ENCODE measurements around the gene HMCN1. TPM values are rescaled to one million over a fixed set of nuclear protein-coding genes. Genes with fewer than 3 reads are reported as not detected.

HMCN1 gene
- total and polyA plus RNA-seq, 4 donors = 1.5 to 6.8 (median 3.5) TPM

DNA sequence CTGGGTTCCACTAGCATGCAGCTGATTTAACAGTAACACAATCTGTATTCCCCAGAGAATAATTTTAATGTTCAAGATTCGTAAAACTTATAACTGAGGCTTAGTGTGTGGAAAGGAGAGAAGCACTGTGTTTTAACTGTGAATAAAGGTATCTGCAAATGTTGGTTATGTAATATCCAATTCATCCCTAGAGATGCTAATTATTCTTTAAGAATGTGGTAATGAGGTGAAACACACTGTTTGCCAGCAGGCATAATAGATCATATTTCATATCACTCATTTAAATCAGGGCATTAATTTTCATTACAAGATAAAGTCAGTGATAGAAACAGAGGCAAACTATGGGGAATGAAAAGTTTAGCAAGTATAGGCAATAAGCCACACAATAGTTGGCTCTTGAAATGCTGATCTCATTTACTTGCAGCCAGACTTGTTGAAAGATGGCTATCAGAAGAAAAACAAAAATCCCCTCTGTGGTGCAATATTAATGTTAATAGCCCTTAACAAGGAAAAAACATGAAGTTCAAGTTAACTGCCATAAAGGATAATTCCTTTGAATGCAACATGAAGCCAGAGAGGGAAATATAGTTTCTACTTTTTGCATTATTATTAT, 33.4 kb downstream of the HMCN1 start:
- 77% methylated on average over 1 of the region's 1 CpG for WGBS
- TF ChIP-seq, protein P1, sequence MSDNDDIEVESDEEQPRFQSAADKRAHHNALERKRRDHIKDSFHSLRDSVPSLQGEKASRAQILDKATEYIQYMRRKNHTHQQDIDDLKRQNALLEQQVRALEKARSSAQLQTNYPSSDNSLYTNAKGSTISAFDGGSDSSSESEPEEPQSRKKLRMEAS (IDR thresholded peaks at IDR 0.05) = no peak
- no peak for TF ChIP-seq NR2F2 (IDR thresholded peaks at IDR 0.05)
- TF ChIP-seq FOXA1 (IDR thresholded peaks at IDR 0.05) = no peak
- TF ChIP-seq, protein P2, sequence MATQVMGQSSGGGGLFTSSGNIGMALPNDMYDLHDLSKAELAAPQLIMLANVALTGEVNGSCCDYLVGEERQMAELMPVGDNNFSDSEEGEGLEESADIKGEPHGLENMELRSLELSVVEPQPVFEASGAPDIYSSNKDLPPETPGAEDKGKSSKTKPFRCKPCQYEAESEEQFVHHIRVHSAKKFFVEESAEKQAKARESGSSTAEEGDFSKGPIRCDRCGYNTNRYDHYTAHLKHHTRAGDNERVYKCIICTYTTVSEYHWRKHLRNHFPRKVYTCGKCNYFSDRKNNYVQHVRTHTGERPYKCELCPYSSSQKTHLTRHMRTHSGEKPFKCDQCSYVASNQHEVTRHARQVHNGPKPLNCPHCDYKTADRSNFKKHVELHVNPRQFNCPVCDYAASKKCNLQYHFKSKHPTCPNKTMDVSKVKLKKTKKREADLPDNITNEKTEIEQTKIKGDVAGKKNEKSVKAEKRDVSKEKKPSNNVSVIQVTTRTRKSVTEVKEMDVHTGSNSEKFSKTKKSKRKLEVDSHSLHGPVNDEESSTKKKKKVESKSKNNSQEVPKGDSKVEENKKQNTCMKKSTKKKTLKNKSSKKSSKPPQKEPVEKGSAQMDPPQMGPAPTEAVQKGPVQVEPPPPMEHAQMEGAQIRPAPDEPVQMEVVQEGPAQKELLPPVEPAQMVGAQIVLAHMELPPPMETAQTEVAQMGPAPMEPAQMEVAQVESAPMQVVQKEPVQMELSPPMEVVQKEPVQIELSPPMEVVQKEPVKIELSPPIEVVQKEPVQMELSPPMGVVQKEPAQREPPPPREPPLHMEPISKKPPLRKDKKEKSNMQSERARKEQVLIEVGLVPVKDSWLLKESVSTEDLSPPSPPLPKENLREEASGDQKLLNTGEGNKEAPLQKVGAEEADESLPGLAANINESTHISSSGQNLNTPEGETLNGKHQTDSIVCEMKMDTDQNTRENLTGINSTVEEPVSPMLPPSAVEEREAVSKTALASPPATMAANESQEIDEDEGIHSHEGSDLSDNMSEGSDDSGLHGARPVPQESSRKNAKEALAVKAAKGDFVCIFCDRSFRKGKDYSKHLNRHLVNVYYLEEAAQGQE (IDR thresholded peaks at IDR 0.05) = no peak
- no peak for TF ChIP-seq TAF1 (conservative IDR thresholded peaks at IDR 0.05)
- TF ChIP-seq SP1 (IDR thresholded peaks at IDR 0.05) = no peak
- TF ChIP-seq, protein P3, sequence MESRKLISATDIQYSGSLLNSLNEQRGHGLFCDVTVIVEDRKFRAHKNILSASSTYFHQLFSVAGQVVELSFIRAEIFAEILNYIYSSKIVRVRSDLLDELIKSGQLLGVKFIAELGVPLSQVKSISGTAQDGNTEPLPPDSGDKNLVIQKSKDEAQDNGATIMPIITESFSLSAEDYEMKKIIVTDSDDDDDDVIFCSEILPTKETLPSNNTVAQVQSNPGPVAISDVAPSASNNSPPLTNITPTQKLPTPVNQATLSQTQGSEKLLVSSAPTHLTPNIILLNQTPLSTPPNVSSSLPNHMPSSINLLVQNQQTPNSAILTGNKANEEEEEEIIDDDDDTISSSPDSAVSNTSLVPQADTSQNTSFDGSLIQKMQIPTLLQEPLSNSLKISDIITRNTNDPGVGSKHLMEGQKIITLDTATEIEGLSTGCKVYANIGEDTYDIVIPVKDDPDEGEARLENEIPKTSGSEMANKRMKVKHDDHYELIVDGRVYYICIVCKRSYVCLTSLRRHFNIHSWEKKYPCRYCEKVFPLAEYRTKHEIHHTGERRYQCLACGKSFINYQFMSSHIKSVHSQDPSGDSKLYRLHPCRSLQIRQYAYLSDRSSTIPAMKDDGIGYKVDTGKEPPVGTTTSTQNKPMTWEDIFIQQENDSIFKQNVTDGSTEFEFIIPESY (IDR thresholded peaks at IDR 0.05) = no peak
- no peak for TF ChIP-seq RXRA (IDR thresholded peaks at IDR 0.05)
- TF ChIP-seq EGR1 (IDR thresholded peaks at IDR 0.05; ENCODE audit: low read depth in 2 of 2) = no peak
- TF ChIP-seq GABPA (IDR thresholded peaks at IDR 0.05 in 1 of 2, conservative IDR thresholded peaks at IDR 0.05 in 1 of 2) = no peak
- TF ChIP-seq, protein P4, sequence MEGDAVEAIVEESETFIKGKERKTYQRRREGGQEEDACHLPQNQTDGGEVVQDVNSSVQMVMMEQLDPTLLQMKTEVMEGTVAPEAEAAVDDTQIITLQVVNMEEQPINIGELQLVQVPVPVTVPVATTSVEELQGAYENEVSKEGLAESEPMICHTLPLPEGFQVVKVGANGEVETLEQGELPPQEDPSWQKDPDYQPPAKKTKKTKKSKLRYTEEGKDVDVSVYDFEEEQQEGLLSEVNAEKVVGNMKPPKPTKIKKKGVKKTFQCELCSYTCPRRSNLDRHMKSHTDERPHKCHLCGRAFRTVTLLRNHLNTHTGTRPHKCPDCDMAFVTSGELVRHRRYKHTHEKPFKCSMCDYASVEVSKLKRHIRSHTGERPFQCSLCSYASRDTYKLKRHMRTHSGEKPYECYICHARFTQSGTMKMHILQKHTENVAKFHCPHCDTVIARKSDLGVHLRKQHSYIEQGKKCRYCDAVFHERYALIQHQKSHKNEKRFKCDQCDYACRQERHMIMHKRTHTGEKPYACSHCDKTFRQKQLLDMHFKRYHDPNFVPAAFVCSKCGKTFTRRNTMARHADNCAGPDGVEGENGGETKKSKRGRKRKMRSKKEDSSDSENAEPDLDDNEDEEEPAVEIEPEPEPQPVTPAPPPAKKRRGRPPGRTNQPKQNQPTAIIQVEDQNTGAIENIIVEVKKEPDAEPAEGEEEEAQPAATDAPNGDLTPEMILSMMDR (IDR thresholded peaks at IDR 0.05; ENCODE audit: low read depth, low read length, missing input control) = no peak
- Histone ChIP-seq H3K4me1 (ENCODE audit: control insufficient read depth in 4 of 4, insufficient read depth in 4 of 4, low read length in 3 of 4) (no peaks in the 10 kb centered on the region), H3K27ac (ENCODE audit: low read depth in 1 of 2, low read length in 2 of 2) (no peak overlapping the region), H3K4me3 (ENCODE audit: low read depth in 1 of 3, low read length in 3 of 3) (no peak overlapping the region), H3K36me3 (ENCODE audit: control insufficient read depth in 4 of 4, insufficient read depth in 3 of 4, low read depth in 1 of 4, low read length in 3 of 4) (no peaks in the 10 kb centered on the region), H3K9ac (ENCODE audit: low read depth in 1 of 2, low read length in 2 of 2) (no peak overlapping the region), H3K9me3 (ENCODE audit: control insufficient read depth in 4 of 4, low read length in 3 of 4) (no peaks in the 10 kb centered on the region), H3K27me3 (ENCODE audit: control insufficient read depth in 4 of 4, insufficient read depth in 4 of 4, low read length in 3 of 4) (peaks cover 0 to 2% (median 0%) of the 10 kb centered on the region in 4 donors)
- no peak for DNase-seq (ENCODE audit: low spot score)

DNA sequence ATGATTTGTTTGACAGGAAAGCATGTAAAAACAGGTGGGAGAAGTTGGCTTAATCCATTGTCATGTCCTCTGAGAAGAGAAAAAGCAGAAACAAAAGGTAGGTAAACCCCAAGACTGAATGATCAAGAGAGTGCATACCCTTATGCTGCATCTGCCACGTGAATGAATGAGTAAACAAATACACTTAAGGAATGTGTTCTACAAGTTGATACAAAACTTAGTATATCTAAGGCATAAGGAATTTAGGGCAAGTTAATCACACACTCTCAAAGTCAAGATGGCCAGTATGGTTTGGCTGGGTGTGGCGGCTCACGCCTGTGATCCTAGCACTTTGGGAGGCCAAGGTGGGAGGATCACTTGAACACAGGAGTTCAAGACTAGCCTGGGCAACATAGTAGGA, 34.2 kb downstream of the HMCN1 start:
- Histone ChIP-seq H3K27me3 (ENCODE audit: control insufficient read depth in 4 of 4, insufficient read depth in 4 of 4, low read length in 3 of 4) (peaks cover 0 to 2% (median 0%) of the 10 kb centered on the region in 4 donors), H3K9me3 (ENCODE audit: control insufficient read depth in 4 of 4, low read length in 3 of 4) (no peaks in the 10 kb centered on the region), H3K9ac (ENCODE audit: low read depth in 1 of 2, low read length in 2 of 2) (no peak overlapping the region), H3K4me3 (ENCODE audit: low read depth in 1 of 3, low read length in 3 of 3) (no peak overlapping the region), H3K36me3 (ENCODE audit: control insufficient read depth in 4 of 4, insufficient read depth in 3 of 4, low read depth in 1 of 4, low read length in 3 of 4) (no peaks in the 10 kb centered on the region), H3K27ac (ENCODE audit: low read depth in 1 of 2, low read length in 2 of 2) (no peak overlapping the region), H3K4me1 (ENCODE audit: control insufficient read depth in 4 of 4, insufficient read depth in 4 of 4, low read length in 3 of 4) (no peaks in the 10 kb centered on the region)
- 82% methylated on average over 3 of the region's 3 CpGs for WGBS
- DNase-seq (ENCODE audit: low spot score) = no peak
- TF ChIP-seq HNF4G (IDR thresholded peaks at IDR 0.05) (no peak), SP1 (IDR thresholded peaks at IDR 0.05) (no peak), FOXA2 (IDR thresholded peaks at IDR 0.05) (no peak), FOXA1 (IDR thresholded peaks at IDR 0.05) (no peak), RAD21 (IDR thresholded peaks at IDR 0.05) (no peak), TAF1 (conservative IDR thresholded peaks at IDR 0.05) (no peak), EGR1 (IDR thresholded peaks at IDR 0.05; ENCODE audit: low read depth in 2 of 2) (no peak), RXRA (IDR thresholded peaks at IDR 0.05) (no peak)
- TF ChIP-seq, protein P4 (IDR thresholded peaks at IDR 0.05; ENCODE audit: low read depth, low read length, missing input control) = no peak
- TF ChIP-seq, protein P3 (IDR thresholded peaks at IDR 0.05) = no peak
- TF ChIP-seq, protein P2 (IDR thresholded peaks at IDR 0.05) = no peak

Measured in liver (tissue), 9 donors.